PC-3 (cell line): Measurements from ENCODE around the gene TACSTD2. TPM values are rescaled to one million over a fixed set of nuclear protein-coding genes. Genes with fewer than 3 reads are reported as not detected.
A peak's percentile ranks its signal among the peaks of the same experiment; 100 is the strongest.

Experiments used
- ATAC-seq: fragments of 200-7000 bp; cut with Tn5 transposase; 2 replicates; pipeline ENCODE4 v1.9.1; 2020; ENCODE audit warnings: mild to moderate bottlenecking, moderate library complexity
- BruUV-seq: library from RNA; stranded (reverse); fragments of 400-500 nt; replicated peaks from 2 replicates; lab custom pipeline; 2021; lab: Mats Ljungman, UMichigan
- CTCF ChIA-PET: fragments of 300-600 bp; sonication (Branson Sonifier 250); formaldehyde crosslinking; loops from one replicate; lab custom pipeline; 2022; ENCODE audit warnings: antibody characterized with exemption; lab: Charles Lee
- POLR2A ChIA-PET: fragments of 300-600 bp; sonication (Branson Sonifier 250); formaldehyde crosslinking; loops from one replicate; lab custom pipeline; 2022; ENCODE audit warnings: antibody characterized with exemption; ENCODE audit not compliant: unreplicated experiment; lab: Charles Lee
- DNase-seq: peaks from one replicate; pipeline ENCODE4 v3.0.0-alpha.2; 2015
- H2AFZ ChIP-seq: fragments of 300-600 bp; sonication (generic); 2 replicates; pipeline ENCODE4 v1.6.0; 2016; ENCODE audit warnings: antibody characterized with exemption, low read length
- H3F3A ChIP-seq: fragments of 300-600 bp; sonication (generic); one replicate; pipeline ENCODE4 v1.6.0; 2017; ENCODE audit warnings: antibody characterized with exemption, low read length, control low read depth, mild to moderate bottlenecking; ENCODE audit not compliant: unreplicated experiment
- H3K27ac ChIP-seq: fragments of 300-600 bp; sonication (generic); 2 replicates; pipeline ENCODE4 v1.5.1; 2016; ENCODE audit warnings: mild to moderate bottlenecking, low read length
- H3K27me3 ChIP-seq: fragments of 300-600 bp; sonication (generic); 2 replicates; pipeline ENCODE4 v1.6.1; 2016; ENCODE audit warnings: low read length, mixed read lengths
- H3K36me3 ChIP-seq: fragments of 300-600 bp; sonication (generic); 2 replicates; pipeline ENCODE4 v1.6.1; 2016; ENCODE audit warnings: low read depth, mixed run types, low read length, mixed read lengths
- H3K4me1 ChIP-seq: fragments of 300-600 bp; sonication (generic); 2 replicates; pipeline ENCODE4 v1.5.1; 2016; ENCODE audit warnings: low read length; ENCODE audit not compliant: insufficient read depth
- H3K4me2 ChIP-seq: fragments of 300-600 bp; sonication (generic); 2 replicates; pipeline ENCODE4 v1.6.0; 2016; ENCODE audit warnings: low read length
- H3K4me3 ChIP-seq: fragments of 300-600 bp; sonication (generic); 2 replicates; pipeline ENCODE4 v1.5.1; 2016; ENCODE audit warnings: mild to moderate bottlenecking, low read length, mixed read lengths
- H3K79me2 ChIP-seq: fragments of 300-600 bp; sonication (generic); 2 replicates; pipeline ENCODE4 v1.6.1; 2017; ENCODE audit warnings: low read length, mixed read lengths
- H3K9ac ChIP-seq: fragments of 300-600 bp; sonication (generic); 2 replicates; pipeline ENCODE4 v1.6.0; 2016; ENCODE audit warnings: mild to moderate bottlenecking, low read length
- H3K9me2 ChIP-seq: fragments of 300-600 bp; sonication (generic); replicated peaks from 2 replicates; pipeline ENCODE4 v1.6.1; 2016; ENCODE audit warnings: mixed run types, low read length, mixed read lengths
- H3K9me3 ChIP-seq: fragments of 300-600 bp; sonication (generic); 2 replicates; pipeline ENCODE4 v1.6.1; 2016; ENCODE audit warnings: low read length, mixed read lengths
- H4K20me1 ChIP-seq: fragments of 300-600 bp; sonication (generic); 2 replicates; pipeline ENCODE4 v1.6.1; 2016; ENCODE audit warnings: low read length, mixed read lengths
- EZH2 ChIP-seq: fragments of 300-600 bp; sonication (generic); IDR thresholded peaks from one replicate; pipeline ENCODE4 v1.6.1; 2017; ENCODE audit warnings: antibody characterized with exemption, mild to moderate bottlenecking, low read length; ENCODE audit not compliant: unreplicated experiment
- EZH2phosphoT487 ChIP-seq: fragments of 300-600 bp; sonication (generic); IDR thresholded peaks from 2 replicates; pipeline ENCODE4 v1.6.1; 2018; ENCODE audit warnings: mild to moderate bottlenecking, antibody characterized with exemption, low read length, borderline replicate concordance
- intact Hi-C: fragments of 100-400 bp; cut with micrococcal nuclease; formaldehyde crosslinking; loops from 2 replicates; pipeline ENCODE4 v1.9.0; 2023
- total RNA-seq: library from RNA; depleted of rRNA; stranded (reverse); fragments of >200 nt; gene quantifications from 2 replicates; pipeline ENCODE4 v1.2.3, GENCODE V29; 2014
- TF ChIP-seq, protein P1 (sequence below): fragments of 300-600 bp; sonication (generic); conservative IDR thresholded peaks from 2 replicates; pipeline ENCODE4 v1.5.1; 2017; ENCODE audit warnings: antibody characterized with exemption, low read depth, mild to moderate bottlenecking, low read length

The TACSTD2 gene
- total RNA-seq, 1 experiment from 2014 or later = 94.2 TPM

DNA sequence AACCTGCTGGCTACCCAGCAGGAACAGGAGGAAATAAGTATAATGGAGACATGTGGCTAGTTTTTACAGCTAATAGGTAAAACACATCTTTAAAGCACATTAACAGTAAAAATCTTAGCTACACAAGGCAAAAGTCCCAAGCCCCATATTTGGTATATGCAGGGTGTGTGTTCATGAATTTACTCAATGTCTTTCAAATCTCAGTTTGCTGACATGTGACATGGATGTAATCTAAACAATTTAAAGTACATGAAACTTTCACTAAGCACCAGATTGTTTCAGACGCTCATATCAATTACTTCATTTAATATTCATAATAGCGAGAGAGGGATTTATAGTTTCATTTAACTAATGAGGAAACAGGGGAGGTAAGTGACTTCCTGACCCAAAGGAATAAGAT, 3.9 kb downstream of the TACSTD2 start:
- Histone ChIP-seq H3K4me1 (peaks cover 25% of the 10 kb centered on the region), H4K20me1 (peaks cover 32% of the 10 kb centered on the region), H3F3A (no peaks in the 10 kb centered on the region), H3K4me3 (no peak overlapping the region), H3K9ac (no peak overlapping the region), H3K27ac (no peak overlapping the region), H3K9me2 (no peaks in the 10 kb centered on the region), H3K36me3 (no peaks in the 10 kb centered on the region), H3K9me3 (no peaks in the 10 kb centered on the region), H3K4me2 (peak overlapping the region; percentile 98; the same call in 1 of the 2 replicates), H3K79me2 (peaks cover 49% of the 10 kb centered on the region), H2AFZ (no peak overlapping the region), H3K27me3 (no peaks in the 10 kb centered on the region)
- TF ChIP-seq, protein P1, sequence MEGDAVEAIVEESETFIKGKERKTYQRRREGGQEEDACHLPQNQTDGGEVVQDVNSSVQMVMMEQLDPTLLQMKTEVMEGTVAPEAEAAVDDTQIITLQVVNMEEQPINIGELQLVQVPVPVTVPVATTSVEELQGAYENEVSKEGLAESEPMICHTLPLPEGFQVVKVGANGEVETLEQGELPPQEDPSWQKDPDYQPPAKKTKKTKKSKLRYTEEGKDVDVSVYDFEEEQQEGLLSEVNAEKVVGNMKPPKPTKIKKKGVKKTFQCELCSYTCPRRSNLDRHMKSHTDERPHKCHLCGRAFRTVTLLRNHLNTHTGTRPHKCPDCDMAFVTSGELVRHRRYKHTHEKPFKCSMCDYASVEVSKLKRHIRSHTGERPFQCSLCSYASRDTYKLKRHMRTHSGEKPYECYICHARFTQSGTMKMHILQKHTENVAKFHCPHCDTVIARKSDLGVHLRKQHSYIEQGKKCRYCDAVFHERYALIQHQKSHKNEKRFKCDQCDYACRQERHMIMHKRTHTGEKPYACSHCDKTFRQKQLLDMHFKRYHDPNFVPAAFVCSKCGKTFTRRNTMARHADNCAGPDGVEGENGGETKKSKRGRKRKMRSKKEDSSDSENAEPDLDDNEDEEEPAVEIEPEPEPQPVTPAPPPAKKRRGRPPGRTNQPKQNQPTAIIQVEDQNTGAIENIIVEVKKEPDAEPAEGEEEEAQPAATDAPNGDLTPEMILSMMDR = no peak
- TF ChIP-seq EZH2 (no peak), EZH2phosphoT487 (no peak)
- ATAC-seq = no peak
- no peak for DNase-seq
- ChIA-PET CTCF (no interaction called here), POLR2A (interaction anchor here (0.5 kb wide), 1 partner anchor 26 kb away, joined by 18 read pairs; the partner anchor contains the start of gene OMA1)
- BruUV-seq = no TSS peak
- intact Hi-C loops = no loop called here

DNA sequence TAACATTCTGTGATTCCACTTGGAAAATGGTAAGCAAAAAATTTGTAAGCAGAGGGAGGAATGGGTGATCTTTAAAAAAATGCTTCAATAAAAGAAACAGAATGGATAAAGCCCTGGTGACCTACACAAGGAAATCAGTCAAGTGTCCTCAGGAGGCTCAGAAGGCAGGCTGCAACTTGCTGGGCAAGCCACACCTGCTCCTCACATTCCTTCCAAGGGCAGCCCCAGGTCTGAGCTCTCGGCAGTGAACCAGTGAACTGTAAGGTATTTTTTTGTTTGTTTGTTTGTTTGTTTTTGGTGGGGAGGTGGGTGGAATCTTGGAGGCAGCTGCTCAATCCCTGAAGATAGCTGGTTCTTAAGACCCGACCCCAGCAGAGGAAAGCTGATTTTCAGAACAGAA, 4.4 kb downstream of the TACSTD2 start:
- CTCF ChIA-PET = no interaction called here
- intact Hi-C loops = no loop called here
- TF ChIP-seq EZH2 = no peak
- TF ChIP-seq, protein P1 = no peak
- TF ChIP-seq EZH2phosphoT487 = no peak
- peaks cover 45% of the 10 kb centered on the region for H3K79me2 ChIP-seq
- DNase-seq (peak; percentile 25), ATAC-seq (no peak)
- H3K9ac ChIP-seq = no peak overlapping the region
- no peaks in the 10 kb centered on the region for H3K9me2 ChIP-seq
- H2AFZ ChIP-seq = no peak overlapping the region
- no peaks in the 10 kb centered on the region for H3F3A ChIP-seq
- BruUV-seq = no TSS peak
- POLR2A ChIA-PET = interaction anchor here (0.5 to 0.6 kb wide), 3 partner anchors 17 to 1213 kb away, joined by 3 to 18 read pairs (median 3); partner anchors contain the start of gene OMA1
- H3K4me3 ChIP-seq = no peak overlapping the region
- H3K27me3 ChIP-seq = no peaks in the 10 kb centered on the region
- no peaks in the 10 kb centered on the region for H3K36me3 ChIP-seq
- H3K4me2 ChIP-seq = peak overlapping the region; percentile 98; the same call in 1 of the 2 replicates
- no peak overlapping the region for H3K27ac ChIP-seq
- peaks cover 32% of the 10 kb centered on the region for H4K20me1 ChIP-seq
- H3K4me1 ChIP-seq = peaks cover 20% of the 10 kb centered on the region
- H3K9me3 ChIP-seq = no peaks in the 10 kb centered on the region

DNA sequence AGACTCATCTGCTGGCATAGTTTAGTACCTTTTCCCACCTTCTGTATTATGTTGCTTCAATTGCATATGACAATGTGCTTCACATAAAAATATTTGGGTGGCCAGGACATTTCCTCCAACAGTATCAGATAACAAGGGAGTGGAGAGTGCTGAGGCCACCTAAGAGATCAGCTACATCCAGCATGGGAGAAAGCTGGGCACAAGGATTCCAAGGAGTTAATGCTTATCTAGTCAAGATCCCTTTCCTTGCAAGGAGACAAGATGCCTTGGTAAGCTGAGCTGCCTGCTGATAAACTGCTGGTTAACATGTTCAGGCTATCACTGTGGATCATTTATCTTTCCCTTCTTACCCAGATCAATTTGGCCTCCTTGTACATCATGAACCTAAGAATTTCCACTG, 5.4 kb downstream of the TACSTD2 start:
- no peaks in the 10 kb centered on the region for H3F3A ChIP-seq
- H3K27ac ChIP-seq = no peak overlapping the region
- H3K9me3 ChIP-seq = no peaks in the 10 kb centered on the region
- no peak overlapping the region for H3K4me3 ChIP-seq
- POLR2A ChIA-PET = no interaction called here
- H3K4me1 ChIP-seq = peaks cover 17% of the 10 kb centered on the region
- CTCF ChIA-PET = no interaction called here
- peaks cover 36% of the 10 kb centered on the region for H3K79me2 ChIP-seq
- H3K4me2 ChIP-seq = no peak overlapping the region
- H3K27me3 ChIP-seq = no peaks in the 10 kb centered on the region
- no peaks in the 10 kb centered on the region for H3K9me2 ChIP-seq
- H4K20me1 ChIP-seq = peaks cover 31% of the 10 kb centered on the region
- no TSS peak for BruUV-seq
- no peak overlapping the region for H3K9ac ChIP-seq
- no peak overlapping the region for H2AFZ ChIP-seq
- TF ChIP-seq, protein P1 = no peak
- TF ChIP-seq EZH2phosphoT487 (no peak), EZH2 (no peak)
- DNase-seq (no peak), ATAC-seq (no peak)
- no peaks in the 10 kb centered on the region for H3K36me3 ChIP-seq
- intact Hi-C loops = no loop called here
